Measurements from ENCODE around the gene CTNNBL1. TPM values are rescaled to one million over a fixed set of nuclear protein-coding genes. Genes with fewer than 3 reads are reported as not detected.

Gene CTNNBL1
- polyA plus RNA-seq, 1 of the 3 experiments (the other 2 are of a cell fraction) = 29.5 TPM

DNA sequence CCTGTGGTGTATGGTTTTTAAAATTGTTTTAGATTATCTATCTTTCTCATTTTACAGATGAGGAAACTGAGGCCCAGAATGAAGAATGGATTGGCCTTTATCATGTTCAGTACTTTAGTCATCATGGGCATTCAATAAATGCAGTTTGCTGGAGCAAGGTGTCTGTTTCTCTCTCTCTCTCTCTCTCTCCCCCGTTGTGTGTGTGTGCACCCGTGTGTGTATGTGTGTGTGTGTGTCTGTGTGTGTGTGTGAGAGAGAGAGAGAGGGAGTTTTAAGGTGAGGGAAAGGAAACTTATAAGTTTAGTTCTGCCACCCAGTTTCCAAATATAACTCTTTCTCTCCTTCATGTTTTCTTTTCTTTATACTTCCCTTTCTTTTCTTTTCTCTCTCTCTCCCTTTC is 62.4 kb downstream of the CTNNBL1 start:
- H3K4me2 ChIP-seq = no peak overlapping the region
- no peak overlapping the region for H3K27ac ChIP-seq (ENCODE audit: low read depth in 2 of 2, low read length in 1 of 2)
- H3K4me3 ChIP-seq (ENCODE audit: low read depth in 2 of 2, low read length in 1 of 2) = no peak overlapping the region
- no peaks in the 10 kb centered on the region for H3K4me1 ChIP-seq (ENCODE audit: control insufficient read depth in 1 of 2, insufficient read depth in 2 of 2, low read depth in 1 of 2, low read length in 1 of 2)
- H3K9me3 ChIP-seq = no peaks in the 10 kb centered on the region
- H3K27me3 ChIP-seq (ENCODE audit: insufficient read depth) = no peaks in the 10 kb centered on the region
- no peaks in the 10 kb centered on the region for H3F3A ChIP-seq (replicated peaks; ENCODE audit: insufficient read depth)
- peaks cover 4 to 38% of the 10 kb centered on the region in 2 experiments for H3K36me3 ChIP-seq (replicated peaks in 1 of 2; ENCODE audit: control insufficient read depth in 1 of 2, insufficient read depth in 2 of 2, low read length in 1 of 2)
- DNase-seq = no peak
- no peak overlapping the region for H2AFZ ChIP-seq (ENCODE audit: low read depth)
- ChIA-PET CTCF (interaction anchor here (0.9 to 2.5 kb wide), 9 partner anchors 11 to 237 kb away, joined by 3 to 9 read pairs (median 7); no protein-coding TSS in a partner anchor), POLR2A (no interaction called here)
- no peaks in the 10 kb centered on the region for H3K9me2 ChIP-seq
- no peaks in the 10 kb centered on the region for H3K79me2 ChIP-seq (ENCODE audit: insufficient read depth)
- TF ChIP-seq, protein P1, sequence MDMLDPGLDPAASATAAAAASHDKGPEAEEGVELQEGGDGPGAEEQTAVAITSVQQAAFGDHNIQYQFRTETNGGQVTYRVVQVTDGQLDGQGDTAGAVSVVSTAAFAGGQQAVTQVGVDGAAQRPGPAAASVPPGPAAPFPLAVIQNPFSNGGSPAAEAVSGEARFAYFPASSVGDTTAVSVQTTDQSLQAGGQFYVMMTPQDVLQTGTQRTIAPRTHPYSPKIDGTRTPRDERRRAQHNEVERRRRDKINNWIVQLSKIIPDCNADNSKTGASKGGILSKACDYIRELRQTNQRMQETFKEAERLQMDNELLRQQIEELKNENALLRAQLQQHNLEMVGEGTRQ (IDR thresholded peaks at IDR 0.05; ENCODE audit: borderline replicate concordance, low read depth, low read length) = no peak
- TF ChIP-seq, protein P2, sequence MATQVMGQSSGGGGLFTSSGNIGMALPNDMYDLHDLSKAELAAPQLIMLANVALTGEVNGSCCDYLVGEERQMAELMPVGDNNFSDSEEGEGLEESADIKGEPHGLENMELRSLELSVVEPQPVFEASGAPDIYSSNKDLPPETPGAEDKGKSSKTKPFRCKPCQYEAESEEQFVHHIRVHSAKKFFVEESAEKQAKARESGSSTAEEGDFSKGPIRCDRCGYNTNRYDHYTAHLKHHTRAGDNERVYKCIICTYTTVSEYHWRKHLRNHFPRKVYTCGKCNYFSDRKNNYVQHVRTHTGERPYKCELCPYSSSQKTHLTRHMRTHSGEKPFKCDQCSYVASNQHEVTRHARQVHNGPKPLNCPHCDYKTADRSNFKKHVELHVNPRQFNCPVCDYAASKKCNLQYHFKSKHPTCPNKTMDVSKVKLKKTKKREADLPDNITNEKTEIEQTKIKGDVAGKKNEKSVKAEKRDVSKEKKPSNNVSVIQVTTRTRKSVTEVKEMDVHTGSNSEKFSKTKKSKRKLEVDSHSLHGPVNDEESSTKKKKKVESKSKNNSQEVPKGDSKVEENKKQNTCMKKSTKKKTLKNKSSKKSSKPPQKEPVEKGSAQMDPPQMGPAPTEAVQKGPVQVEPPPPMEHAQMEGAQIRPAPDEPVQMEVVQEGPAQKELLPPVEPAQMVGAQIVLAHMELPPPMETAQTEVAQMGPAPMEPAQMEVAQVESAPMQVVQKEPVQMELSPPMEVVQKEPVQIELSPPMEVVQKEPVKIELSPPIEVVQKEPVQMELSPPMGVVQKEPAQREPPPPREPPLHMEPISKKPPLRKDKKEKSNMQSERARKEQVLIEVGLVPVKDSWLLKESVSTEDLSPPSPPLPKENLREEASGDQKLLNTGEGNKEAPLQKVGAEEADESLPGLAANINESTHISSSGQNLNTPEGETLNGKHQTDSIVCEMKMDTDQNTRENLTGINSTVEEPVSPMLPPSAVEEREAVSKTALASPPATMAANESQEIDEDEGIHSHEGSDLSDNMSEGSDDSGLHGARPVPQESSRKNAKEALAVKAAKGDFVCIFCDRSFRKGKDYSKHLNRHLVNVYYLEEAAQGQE (IDR thresholded peaks at IDR 0.05; ENCODE audit: low read depth, low read length) = no peak
- TF ChIP-seq, protein P3, sequence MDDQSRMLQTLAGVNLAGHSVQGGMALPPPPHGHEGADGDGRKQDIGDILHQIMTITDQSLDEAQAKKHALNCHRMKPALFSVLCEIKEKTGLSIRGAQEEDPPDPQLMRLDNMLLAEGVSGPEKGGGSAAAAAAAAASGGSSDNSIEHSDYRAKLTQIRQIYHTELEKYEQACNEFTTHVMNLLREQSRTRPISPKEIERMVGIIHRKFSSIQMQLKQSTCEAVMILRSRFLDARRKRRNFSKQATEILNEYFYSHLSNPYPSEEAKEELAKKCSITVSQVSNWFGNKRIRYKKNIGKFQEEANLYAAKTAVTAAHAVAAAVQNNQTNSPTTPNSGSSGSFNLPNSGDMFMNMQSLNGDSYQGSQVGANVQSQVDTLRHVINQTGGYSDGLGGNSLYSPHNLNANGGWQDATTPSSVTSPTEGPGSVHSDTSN (IDR thresholded peaks at IDR 0.05) = no peak
- no peak for TF ChIP-seq EZH2phosphoT487 (IDR thresholded peaks at IDR 0.05; ENCODE audit: borderline replicate concordance, low read depth)
- TF ChIP-seq NRF1 (IDR thresholded peaks at IDR 0.05; ENCODE audit: low read depth, low read length) = no peak
- no peak for TF ChIP-seq GABPA (IDR thresholded peaks at IDR 0.05; ENCODE audit: low read depth)
- TF ChIP-seq, protein P4, sequence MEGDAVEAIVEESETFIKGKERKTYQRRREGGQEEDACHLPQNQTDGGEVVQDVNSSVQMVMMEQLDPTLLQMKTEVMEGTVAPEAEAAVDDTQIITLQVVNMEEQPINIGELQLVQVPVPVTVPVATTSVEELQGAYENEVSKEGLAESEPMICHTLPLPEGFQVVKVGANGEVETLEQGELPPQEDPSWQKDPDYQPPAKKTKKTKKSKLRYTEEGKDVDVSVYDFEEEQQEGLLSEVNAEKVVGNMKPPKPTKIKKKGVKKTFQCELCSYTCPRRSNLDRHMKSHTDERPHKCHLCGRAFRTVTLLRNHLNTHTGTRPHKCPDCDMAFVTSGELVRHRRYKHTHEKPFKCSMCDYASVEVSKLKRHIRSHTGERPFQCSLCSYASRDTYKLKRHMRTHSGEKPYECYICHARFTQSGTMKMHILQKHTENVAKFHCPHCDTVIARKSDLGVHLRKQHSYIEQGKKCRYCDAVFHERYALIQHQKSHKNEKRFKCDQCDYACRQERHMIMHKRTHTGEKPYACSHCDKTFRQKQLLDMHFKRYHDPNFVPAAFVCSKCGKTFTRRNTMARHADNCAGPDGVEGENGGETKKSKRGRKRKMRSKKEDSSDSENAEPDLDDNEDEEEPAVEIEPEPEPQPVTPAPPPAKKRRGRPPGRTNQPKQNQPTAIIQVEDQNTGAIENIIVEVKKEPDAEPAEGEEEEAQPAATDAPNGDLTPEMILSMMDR (IDR thresholded peaks at IDR 0.05) = no peak
- TF ChIP-seq, protein P5, sequence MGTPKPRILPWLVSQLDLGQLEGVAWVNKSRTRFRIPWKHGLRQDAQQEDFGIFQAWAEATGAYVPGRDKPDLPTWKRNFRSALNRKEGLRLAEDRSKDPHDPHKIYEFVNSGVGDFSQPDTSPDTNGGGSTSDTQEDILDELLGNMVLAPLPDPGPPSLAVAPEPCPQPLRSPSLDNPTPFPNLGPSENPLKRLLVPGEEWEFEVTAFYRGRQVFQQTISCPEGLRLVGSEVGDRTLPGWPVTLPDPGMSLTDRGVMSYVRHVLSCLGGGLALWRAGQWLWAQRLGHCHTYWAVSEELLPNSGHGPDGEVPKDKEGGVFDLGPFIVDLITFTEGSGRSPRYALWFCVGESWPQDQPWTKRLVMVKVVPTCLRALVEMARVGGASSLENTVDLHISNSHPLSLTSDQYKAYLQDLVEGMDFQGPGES (IDR thresholded peaks at IDR 0.05; ENCODE audit: low read depth, low read length) = no peak
- TF ChIP-seq, protein P6, sequence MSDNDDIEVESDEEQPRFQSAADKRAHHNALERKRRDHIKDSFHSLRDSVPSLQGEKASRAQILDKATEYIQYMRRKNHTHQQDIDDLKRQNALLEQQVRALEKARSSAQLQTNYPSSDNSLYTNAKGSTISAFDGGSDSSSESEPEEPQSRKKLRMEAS (IDR thresholded peaks at IDR 0.05; ENCODE audit: low read depth) = no peak
- no peak for TF ChIP-seq TEAD4 (IDR thresholded peaks at IDR 0.05; ENCODE audit: borderline replicate concordance, insufficient read depth)
- TF ChIP-seq NFIC (IDR thresholded peaks at IDR 0.05; ENCODE audit: borderline replicate concordance) = no peak
- TF ChIP-seq RCOR1 (IDR thresholded peaks at IDR 0.05; ENCODE audit: low read length) = no peak
- no peak for TF ChIP-seq TCF12 (IDR thresholded peaks at IDR 0.05)
- TF ChIP-seq ELF1 (IDR thresholded peaks at IDR 0.05) = no peak
- TF ChIP-seq SMC3 (IDR thresholded peaks at IDR 0.05; ENCODE audit: low read depth, low read length) = no peak
- TF ChIP-seq FOXM1 (IDR thresholded peaks at IDR 0.05; ENCODE audit: low read depth) = no peak
- TF ChIP-seq JUND (IDR thresholded peaks at IDR 0.05) = no peak
- no peaks in the 10 kb centered on the region for H4K20me1 ChIP-seq (ENCODE audit: insufficient read depth)
- no peak overlapping the region for H3K9ac ChIP-seq
- 100% methylated on average over 2 of the region's 2 CpGs for WGBS (ENCODE audit: low lambda C conversion rate)

Measured in SK-N-SH (cell line).